GDM1 (cell line): ENCODE data around the gene CD68.
"Not testable (repeated sequence)": the region's sequence is repeated elsewhere in the genome, so short reads cannot be mapped to it uniquely, and the experiment has no call there.

Experiments used
- DNase-seq: peaks from one replicate; lab custom pipeline; 2025; lab: John Stamatoyannopoulos, UW

The CD68 gene

DNA sequence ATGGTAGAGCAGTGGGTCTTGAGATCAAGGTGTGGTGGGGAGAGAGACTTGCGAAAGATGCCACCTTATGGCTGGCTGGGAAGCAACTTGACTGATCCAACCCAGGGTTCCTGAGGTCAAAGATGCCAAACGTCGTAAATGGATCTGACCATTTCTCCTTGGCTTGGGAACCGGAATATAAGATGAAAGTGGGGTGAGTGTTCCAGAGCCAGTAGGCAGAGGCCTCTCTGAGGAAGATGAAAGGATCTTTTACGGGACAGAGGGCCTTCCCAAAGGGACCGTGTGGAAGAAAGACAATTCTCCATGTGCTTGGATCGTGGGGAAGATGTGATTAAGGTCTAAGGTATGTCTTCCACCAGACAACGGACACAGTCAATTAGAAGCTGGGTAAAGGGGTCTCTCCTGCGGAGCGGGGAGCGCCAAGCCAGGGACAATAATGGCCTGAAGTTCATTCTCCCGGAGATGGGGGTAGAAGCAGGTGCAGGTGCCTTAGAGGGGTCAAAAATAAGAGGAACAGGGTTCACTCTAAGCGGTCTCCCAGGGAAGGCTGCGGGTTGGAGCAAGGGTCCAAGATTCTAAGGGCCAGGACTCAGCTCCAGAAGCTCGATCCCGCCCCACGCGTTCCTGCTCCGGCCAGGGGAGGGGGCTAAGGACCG is 34.5 kb downstream of the CD68 start:
- DNase-seq = no peak

DNA sequence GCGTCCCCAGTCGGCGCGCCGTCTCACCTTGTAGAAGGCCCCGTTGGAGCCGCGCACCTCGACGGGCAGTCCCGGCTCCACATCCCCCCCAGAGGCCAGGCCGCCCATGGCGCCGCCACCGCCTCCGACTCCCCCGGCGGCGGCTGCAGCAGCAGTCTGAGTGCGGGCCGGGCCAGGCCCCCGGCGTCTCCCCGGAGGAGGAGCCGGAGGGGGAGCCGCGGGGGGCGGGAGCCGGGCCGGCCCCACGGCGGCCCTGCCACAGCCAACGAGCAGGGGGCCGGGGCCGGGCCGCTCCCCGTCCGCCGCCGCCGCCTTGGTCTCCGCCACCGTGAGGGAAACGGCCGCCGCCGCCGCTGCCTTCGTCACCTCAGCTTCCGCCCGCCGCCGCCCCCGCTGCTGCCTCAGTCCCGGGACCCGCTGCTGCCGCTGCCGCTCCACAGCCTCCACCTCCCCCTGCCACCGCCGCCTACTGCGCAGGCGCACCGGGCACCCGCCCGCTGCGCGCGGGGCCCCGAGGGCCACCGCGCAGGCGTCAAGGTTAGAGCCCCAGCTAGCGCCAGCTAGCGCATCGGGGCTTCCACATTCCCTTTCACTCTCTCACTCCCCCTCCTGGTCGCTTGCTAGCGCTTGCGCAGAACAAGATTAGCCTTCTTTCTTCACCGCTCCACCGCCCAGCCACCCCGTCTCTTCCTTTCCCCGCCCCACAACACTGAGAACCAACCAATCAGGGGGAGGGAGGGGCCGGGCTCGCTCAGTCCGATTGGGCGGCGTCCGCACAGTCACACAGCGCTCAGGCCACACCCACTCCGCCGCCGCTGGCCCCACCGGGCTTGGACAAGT is 35.2 kb downstream of the CD68 start, which contains the start of gene FXR2:
Gene FXR2, minus strand, starts transcription at position 473 of the 840 bp plus-strand sequence. Its CDS starts 365 bp downstream, at position 108.
- peak; percentile 100 for DNase-seq

DNA sequence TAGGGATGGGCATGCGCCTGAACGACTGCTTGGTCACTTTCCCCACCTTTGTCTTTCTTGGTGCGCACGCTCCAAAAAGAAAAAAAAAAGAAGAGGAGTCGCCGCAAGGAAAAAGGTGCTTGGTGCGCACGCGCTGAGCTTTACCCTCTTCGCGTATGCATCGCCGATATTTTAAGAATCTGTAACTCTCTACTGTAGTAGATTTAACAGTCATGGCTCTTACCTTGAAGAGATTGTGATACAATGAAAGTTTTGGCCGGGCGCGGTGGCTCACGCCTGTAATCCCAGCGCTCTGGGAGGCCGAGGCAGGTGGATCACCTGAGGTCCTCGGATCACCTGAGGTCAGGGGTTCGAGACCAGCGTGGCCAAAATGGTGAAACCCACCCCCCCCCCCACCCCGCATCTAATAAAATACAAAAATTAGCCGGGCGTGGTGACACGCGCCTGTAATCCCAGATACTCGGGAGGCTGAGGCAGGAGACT is 35.9 kb downstream of the CD68 start:
- DNase-seq = no peak

DNA sequence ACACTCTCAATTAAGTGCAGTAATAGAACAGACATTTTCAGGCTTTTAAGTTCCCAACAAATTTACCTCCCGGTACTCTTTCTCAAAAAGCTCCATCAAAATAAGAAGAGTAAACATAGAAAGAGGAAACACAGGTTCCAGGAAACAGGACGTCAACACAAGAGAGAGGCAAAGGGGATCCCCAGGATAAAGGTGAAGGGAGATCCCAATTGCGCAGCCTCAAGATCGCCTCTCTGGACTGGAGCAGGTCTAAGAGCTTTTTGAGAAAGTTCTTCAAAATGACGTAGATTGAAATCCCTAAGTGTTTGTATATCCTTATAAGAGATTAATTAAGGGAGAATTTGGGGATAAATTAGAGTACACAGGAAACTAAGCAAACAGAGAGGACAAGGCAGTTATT is 39.2 kb downstream of the CD68 start:
- no peak for DNase-seq

DNA sequence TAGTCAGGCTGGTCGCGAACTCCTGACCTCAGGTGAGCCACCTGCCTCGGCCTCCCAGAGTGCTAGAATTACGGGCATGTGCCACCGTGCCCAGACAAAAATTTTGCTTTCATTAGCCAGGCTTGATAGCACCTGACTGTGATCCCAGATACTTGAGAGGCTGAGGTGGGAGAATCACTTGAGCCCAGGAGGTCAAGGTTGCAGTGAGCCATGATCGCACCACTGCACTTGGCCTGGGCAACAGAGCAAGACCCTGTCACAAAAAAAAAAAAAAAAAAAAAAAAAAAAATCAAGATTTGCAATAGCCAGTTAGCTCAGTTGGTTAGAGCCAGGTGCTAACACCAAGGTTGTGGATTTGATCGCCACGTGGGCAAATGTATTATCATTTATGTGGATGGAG is 41.4 kb downstream of the CD68 start:
- no peak for DNase-seq

DNA sequence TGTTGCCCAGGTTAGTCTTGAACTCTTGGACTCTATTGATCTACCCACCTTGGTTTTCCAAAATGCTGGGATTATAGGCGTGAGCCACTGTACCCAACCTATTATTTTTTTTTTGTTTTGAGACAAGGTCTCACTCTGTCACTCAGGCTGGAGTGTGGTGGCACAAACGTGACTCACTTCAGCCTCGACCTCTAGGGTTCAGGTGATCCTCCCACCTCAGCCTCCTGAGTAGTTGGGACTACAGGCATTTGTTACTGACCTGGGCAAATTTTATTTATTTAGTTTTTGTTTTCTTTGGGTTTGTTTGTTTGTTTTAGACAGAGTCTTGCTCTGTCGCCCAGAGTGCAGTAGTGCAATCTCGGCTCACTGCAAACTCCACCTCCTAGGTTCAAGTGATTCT is 44.2 kb downstream of the CD68 start:
- DNase-seq = no peak

DNA sequence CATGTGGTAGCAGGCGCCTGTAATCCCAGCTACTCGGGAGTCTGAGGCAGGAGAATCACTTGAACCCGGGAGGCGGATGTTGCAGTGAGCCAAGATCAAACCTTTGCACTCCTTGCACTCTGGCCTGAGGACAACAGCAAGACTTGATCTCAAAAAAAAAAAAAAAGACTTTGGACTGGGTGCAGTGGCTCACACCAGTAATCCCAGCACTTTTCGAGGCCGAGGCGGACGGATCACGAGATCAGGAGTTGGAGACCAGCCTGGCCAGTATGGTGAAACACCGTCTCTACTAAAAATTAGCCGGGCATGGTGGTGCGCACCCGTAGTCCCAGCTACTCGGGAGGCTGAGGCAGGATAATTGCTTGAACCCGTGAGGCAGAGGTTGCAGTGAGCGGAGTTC is 46.3 kb downstream of the CD68 start:
- DNase-seq = not testable (repeated sequence)

DNA sequence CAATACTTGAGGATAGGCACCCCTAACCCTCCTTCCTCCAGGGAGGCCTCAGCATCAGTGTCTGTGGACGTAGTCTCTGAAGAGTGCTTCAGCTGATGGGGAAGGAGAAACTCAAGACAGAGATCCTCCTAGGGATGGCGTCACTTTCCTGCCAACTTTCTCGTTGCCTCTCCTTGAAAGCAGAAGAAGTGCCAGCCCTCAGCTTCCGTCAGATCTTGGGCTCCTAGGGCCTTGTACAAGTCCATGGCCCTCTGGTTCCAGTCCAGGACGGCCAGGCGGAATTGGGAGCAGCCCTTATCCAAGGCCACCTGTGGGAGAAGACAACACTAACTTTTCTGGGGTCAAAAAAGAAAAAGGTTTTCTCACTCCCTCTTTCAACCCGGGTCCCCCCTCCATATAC is 46.9 kb downstream of the CD68 start:
- no peak for DNase-seq

DNA sequence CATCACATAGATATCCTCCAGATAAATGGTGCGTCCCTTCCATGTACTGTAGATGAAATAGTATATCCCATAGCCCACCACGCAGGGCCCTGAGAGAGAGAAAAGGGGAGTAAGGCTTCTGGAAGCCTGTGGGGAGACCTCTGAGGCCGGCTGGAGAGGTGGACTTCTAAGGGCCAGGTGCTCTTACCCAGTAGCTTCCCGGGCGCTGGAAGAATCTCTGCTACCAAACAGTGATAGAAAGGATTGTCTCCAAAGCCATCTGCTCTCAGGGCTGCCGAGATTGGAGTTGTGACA is 47.5 kb downstream of the CD68 start:
- no peak for DNase-seq

DNA sequence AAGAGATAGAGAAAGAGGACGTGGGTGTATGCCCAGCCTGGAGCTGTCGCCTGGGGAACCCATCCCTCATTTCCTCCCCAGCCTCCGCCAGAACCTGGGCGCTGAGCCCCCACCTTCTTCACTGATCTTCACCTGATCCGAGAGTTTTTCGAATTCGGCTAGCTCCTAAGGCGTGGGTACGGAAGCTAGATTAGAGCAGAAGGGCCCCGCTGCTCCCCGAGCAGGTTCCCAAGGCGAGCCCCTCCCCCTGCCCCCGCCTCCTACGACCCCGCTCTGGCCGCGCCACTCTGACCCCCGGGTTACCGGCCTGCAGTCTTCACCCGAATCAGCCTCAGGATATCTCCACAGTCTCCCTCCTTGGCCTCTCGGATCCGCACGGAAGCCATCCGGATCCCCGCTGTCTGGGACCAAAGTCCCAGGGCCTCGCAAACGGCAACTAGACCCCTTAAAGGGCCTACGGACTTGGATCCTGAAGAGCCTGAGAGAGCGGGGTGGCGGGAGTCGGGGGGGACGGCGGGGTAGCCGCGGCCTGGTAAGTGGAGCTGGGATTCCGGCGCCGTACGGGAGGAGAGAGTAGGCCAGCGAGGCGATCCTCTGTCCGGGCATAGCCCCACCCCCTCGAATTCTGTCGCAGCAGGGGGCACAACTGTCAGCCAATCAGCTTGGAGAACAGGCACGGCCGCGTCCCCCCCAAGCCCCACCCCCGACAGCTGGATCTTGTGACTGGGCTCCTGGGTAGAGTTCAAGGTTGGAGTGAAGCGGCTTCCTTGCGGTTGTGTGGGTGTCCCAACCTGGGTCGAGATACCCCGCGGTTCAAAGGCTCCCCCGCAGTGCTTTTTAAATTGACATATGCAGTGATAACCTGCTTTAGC is 48.0 kb downstream of the CD68 start, which contains the start of gene SAT2:
Gene SAT2, minus strand, starts transcription at position 572 of the 872 bp plus-strand sequence. Its CDS starts 186 bp downstream, at position 386.
- peak; percentile 79 for DNase-seq

DNA sequence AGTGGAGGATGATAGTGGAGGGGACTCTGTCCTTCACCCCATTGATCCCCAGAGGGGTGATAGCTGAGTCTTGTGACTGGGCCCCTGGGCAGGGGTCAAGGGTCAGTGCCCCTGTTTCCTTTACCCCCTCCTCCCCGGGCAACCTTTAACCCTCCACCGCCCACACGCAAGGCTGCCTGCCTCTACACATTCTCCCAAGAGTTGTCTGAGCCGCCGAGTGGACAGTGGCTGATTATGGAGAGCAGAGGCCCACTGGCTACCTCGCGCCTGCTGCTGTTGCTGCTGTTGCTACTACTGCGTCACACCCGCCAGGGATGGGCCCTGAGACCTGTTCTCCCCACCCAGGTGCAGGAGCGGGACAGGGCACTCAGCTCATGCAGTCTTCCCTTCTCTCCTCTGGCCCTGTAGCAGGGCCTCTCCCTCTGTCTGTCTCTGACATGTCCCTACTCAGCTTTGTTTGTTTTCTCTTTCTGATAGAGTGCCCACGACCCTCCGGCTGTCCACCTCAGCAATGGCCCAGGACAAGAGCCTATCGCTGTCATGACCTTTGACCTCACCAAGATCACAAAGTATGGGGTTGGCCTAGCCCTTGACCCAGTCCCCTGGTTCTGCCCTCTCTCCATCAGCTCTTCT is 50.6 kb downstream of the CD68 start, which contains the start of gene SHBG:
Gene SHBG, plus strand, starts transcription at position 197 of the 633 bp plus-strand sequence. Its CDS starts 38 bp downstream, at position 235.
- DNase-seq = no peak
